Lung (tissue), 12 donors: ENCODE measurements around the gene SEMA4C. TPM values are rescaled to one million over a fixed set of nuclear protein-coding genes. Genes with fewer than 3 reads are reported as not detected.

Experiments used
- ATAC-seq: fragments of 200-7000 bp; cut with Tn5 transposase; one replicate; pipeline ENCODE4 v1.9.1; 2020; ENCODE audit warnings: moderate number of reproducible peaks; ENCODE audit not compliant: insufficient read depth, low FRiP score
- DNase-seq, 3 donors: peaks; one replicate each; pipeline ENCODE4 v3.0.0-alpha.2; 2013 to 2017
- H3K27ac ChIP-seq, 2 donors: one replicate each; pipeline ENCODE4 v1.5.1; 2013; ENCODE audit warnings: mild to moderate bottlenecking in 2 of 2, moderate library complexity in 2 of 2, control low read depth in 1 of 2, inconsistent platforms in 1 of 2, low read depth in 1 of 2, low read length in 1 of 2
- H3K27me3 ChIP-seq, 3 donors: one replicate each; pipeline ENCODE4 v1.5.1; 2013; ENCODE audit warnings: low read length in 2 of 3; ENCODE audit not compliant: control insufficient read depth in 3 of 3, insufficient read depth in 3 of 3
- H3K36me3 ChIP-seq, 4 donors: one replicate each; pipeline ENCODE4 v1.5.1; 2013; ENCODE audit warnings: low read length in 4 of 4, mild to moderate bottlenecking in 1 of 4, moderate library complexity in 1 of 4; ENCODE audit not compliant: control insufficient read depth in 4 of 4, insufficient read depth in 4 of 4
- H3K4me1 ChIP-seq, 5 donors: one replicate each; pipeline ENCODE4 v1.5.1; 2013; ENCODE audit warnings: low read length in 5 of 5, mild to moderate bottlenecking in 2 of 5, moderate library complexity in 1 of 5; ENCODE audit not compliant: control insufficient read depth in 5 of 5, insufficient read depth in 5 of 5
- H3K4me3 ChIP-seq: one replicate; pipeline ENCODE4 v1.5.1; 2013; ENCODE audit warnings: mild to moderate bottlenecking, control low read depth, moderate library complexity
- H3K9ac ChIP-seq, 2 donors: one replicate each; pipeline ENCODE4 v1.5.1; 2013; ENCODE audit warnings: low read length in 2 of 2, control low read depth in 1 of 2; ENCODE audit not compliant: insufficient read depth in 1 of 2
- H3K9me3 ChIP-seq, 4 donors: one replicate each; pipeline ENCODE4 v1.5.1; 2013; ENCODE audit warnings: low read length in 3 of 4, mild to moderate bottlenecking in 1 of 4, moderate library complexity in 1 of 4; ENCODE audit not compliant: control insufficient read depth in 4 of 4, insufficient read depth in 3 of 4
- WGBS, 2 donors: extraction: QIAGEN DNeasy Blood & Tissue Kit; methylation state at CpG; one replicate each; pipeline ENCODE4 v1.1.7; 2013; 5-methylcytosine and 5-hydroxymethylcytosine counted together
- polyA plus RNA-seq, 2 donors: library from polyadenylated mRNA; stranded (reverse); fragments of 200-250 nt; gene quantifications; one replicate each; pipeline ENCODE4 v1.2.1, GENCODE V29; 2013
- total RNA-seq, 2 donors: library from RNA; depleted of rRNA in 1 of 2; stranded (reverse); fragments of >200 nt in 1 of 2; gene quantifications; one replicate each; pipeline ENCODE4 v1.2.1, GENCODE V29; 2014 to 2021
- TF ChIP-seq, protein P1 (sequence below): IDR thresholded peaks from 2 replicates; pipeline ENCODE4 v1.5.1; 2012; ENCODE audit warnings: mild to moderate bottlenecking; ENCODE audit errors: control extremely low read depth, extremely low read depth
- donor health status: control.
- donor health status: control.
- donor health status: Bipolar disorder and iron deficiency.
- donor health status: healthy.
- donor health status: DM: yes; HTN: yes; CAD: no.

The SEMA4C gene
- total and polyA plus RNA-seq, 4 donors = 18.8 to 42.0 (median 28.8) TPM

GRCh38 chr2:96837575-96837974, 32.3 kb downstream of the SEMA4C start:
- H3K36me3 ChIP-seq = peaks cover 0 to 11% (median 7%) of the 10 kb centered on the region in 4 donors
- WGBS, 2 donors = 97% methylated on average over 9 of the region's 9 CpGs
- H3K9me3 ChIP-seq = no peaks in the 10 kb centered on the region
- no peak overlapping the region for H3K4me3 ChIP-seq
- DNase-seq (no peak), ATAC-seq (no peak)
- TF ChIP-seq, protein P1, sequence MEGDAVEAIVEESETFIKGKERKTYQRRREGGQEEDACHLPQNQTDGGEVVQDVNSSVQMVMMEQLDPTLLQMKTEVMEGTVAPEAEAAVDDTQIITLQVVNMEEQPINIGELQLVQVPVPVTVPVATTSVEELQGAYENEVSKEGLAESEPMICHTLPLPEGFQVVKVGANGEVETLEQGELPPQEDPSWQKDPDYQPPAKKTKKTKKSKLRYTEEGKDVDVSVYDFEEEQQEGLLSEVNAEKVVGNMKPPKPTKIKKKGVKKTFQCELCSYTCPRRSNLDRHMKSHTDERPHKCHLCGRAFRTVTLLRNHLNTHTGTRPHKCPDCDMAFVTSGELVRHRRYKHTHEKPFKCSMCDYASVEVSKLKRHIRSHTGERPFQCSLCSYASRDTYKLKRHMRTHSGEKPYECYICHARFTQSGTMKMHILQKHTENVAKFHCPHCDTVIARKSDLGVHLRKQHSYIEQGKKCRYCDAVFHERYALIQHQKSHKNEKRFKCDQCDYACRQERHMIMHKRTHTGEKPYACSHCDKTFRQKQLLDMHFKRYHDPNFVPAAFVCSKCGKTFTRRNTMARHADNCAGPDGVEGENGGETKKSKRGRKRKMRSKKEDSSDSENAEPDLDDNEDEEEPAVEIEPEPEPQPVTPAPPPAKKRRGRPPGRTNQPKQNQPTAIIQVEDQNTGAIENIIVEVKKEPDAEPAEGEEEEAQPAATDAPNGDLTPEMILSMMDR = no peak
- H3K27ac ChIP-seq = no peak overlapping the region
- H3K9ac ChIP-seq = no peak overlapping the region
- H3K4me1 ChIP-seq = peaks cover 0 to 18% (median 8%) of the 10 kb centered on the region in 5 donors
- H3K27me3 ChIP-seq = no peaks in the 10 kb centered on the region

DNA sequence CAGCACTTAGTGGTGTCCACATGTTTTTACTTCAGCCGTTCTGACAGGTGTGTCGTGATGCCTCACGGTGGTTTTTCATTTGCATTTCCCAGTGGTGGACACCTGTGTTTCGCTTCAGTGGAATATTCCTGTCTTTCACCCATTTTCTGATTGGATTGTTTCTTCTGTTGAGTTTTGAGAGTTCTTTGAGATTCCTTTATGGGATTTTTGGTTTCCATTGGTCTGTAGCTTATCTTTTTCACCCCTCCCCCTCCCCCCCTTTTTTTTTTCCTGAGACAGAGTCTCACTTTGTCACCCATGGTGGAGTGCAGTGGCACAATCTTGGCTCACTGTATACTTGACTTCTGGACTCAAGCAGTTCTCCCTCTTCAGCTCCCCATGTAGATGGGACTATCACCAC, 34.0 kb downstream of the SEMA4C start:
- DNase-seq (no peak), ATAC-seq (no peak)
- H3K4me3 ChIP-seq = no peak overlapping the region
- no peak overlapping the region for H3K27ac ChIP-seq
- peaks cover 0 to 32% (median 8%) of the 10 kb centered on the region in 5 donors for H3K4me1 ChIP-seq
- H3K36me3 ChIP-seq = peaks cover 0 to 21% (median 12%) of the 10 kb centered on the region in 4 donors
- WGBS, 2 donors = 81 to 85% methylated on average over 4 of the region's 4 CpGs
- no peak overlapping the region for H3K9ac ChIP-seq
- TF ChIP-seq, protein P1 = no peak
- no peaks in the 10 kb centered on the region for H3K9me3 ChIP-seq
- H3K27me3 ChIP-seq = no peaks in the 10 kb centered on the region

DNA sequence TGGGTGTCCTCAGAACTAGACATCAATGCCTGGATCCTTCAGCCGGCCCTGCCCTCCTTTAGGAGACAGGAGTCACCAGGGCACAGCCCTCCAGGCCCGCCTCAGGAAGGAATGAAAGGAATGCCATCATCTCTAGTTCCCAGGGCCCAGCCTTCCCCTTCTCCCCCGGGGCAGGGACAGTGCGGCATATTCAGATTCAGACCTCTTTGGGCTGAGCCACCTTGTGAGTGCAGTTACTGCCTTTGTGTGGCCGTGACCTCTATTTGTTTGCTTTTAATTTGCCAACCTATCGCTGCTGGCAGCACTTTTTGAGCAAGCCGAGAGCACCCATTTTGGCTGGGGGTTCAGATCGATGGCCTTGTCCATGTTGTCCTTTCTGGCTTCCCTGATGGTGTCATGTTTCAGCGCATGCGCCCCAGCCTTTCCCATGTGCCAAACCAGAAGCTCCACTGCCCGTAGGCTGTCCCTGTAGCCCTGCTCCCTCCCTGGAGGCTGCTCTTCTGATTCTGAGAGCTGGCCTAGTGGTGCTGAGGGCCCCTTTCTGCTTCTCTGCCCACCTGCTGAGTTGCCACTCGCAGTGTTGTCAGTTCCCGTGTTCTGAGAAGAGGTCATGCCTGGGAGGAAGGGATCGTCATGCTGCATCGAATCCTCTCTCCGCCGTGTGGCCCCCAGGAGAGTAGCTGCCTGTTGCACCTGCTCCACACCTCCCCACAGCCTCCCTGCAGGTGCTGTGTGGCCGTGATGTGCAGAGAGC, 36.9 kb downstream of the SEMA4C start:
- peak overlapping the region in 1 of 2 donors; percentile 57 for H3K9ac ChIP-seq

More for the DNA sequence above, 36.9 kb downstream of the SEMA4C start:
- no peak overlapping the region for H3K4me3 ChIP-seq
- no peaks in the 10 kb centered on the region for H3K9me3 ChIP-seq
- H3K4me1 ChIP-seq = peaks cover 0 to 24% (median 7%) of the 10 kb centered on the region in 5 donors
- H3K27ac ChIP-seq = peak overlapping the region; percentile 8 to 12
- H3K27me3 ChIP-seq = no peaks in the 10 kb centered on the region
- peaks cover 0 to 42% (median 26%) of the 10 kb centered on the region in 4 donors for H3K36me3 ChIP-seq
- ATAC-seq = peak; percentile 69
- TF ChIP-seq, protein P1 = no peak
- DNase-seq = peak; percentile 86 to 91 (median 88)
- 65 to 75% methylated on average over 18 of the region's 18 CpGs for WGBS, 2 donors
